Measurements from ENCODE around the gene TSPAN16.
A peak's percentile ranks its signal among the peaks of the same experiment; 100 is the strongest.

Gene TSPAN16

DNA sequence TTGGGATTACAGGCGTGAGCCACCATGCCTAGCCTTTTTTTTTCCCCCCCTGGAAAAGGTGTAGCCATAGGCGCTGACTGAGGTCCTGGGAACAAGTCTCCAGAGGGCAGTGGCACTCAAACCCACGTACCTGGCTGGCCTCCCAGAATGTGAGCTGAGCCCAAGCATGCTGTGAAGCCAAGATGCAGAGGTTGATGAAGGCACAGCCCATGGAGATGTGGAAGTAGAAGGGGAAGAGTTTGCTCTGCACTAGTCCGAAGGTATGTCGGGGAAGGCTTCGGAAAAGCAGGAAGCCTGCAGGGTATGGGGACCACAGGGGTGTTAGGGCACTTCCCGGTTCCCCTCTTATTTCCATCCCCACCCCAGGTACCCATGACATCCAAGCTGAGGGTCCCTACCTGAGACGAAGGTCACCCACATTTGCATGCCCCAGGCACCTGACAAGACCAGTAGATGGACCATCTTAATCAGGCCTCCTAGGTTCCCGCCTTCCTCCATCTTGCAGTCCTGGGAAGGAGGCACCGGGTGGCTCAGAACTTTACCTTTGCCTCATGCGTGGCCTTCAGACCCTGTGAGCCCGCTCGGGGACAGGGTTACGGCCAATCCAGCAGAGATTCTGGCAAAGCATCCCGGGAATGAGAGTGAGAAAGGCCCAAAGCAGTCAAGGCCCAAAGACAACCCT is 49.3 kb downstream of the TSPAN16 start:
- Histone ChIP-seq H3K4me1 (ENCODE audit: insufficient read depth, low read length, poor library complexity, severe bottlenecking) (peaks cover 28% of the 10 kb centered on the region), H3K9ac (ENCODE audit: low read depth, low read length, poor library complexity, severe bottlenecking) (peak overlapping the region; percentile 82), H3K9me2 (replicated peaks; ENCODE audit: low read depth, low read length) (no peaks in the 10 kb centered on the region), H2AFZ (ENCODE audit: low read length) (no peak overlapping the region), H3K4me2 (ENCODE audit: low read depth, low read length, poor library complexity, severe bottlenecking) (peak overlapping the region; percentile 99), H3K36me3 (ENCODE audit: insufficient read depth, low read length) (no peaks in the 10 kb centered on the region), H4K20me1 (ENCODE audit: insufficient read depth, low read length, poor library complexity, severe bottlenecking) (no peaks in the 10 kb centered on the region), H3K79me2 (ENCODE audit: insufficient read depth, low read length) (peaks cover 6% of the 10 kb centered on the region; the same call in 1 of the 2 replicates), H3K4me3 (ENCODE audit: low read length, poor library complexity, severe bottlenecking) (peak overlapping the region; percentile 96), H3F3A (ENCODE audit: low read depth) (peaks cover 8% of the 10 kb centered on the region), H3K27me3 (ENCODE audit: insufficient read depth, low read length, poor library complexity, severe bottlenecking) (no peaks in the 10 kb centered on the region), H3K9me3 (ENCODE audit: insufficient read depth, low read depth, low read length) (no peaks in the 10 kb centered on the region)
- TF ChIP-seq EZH2phosphoT487 (IDR thresholded peaks at IDR 0.05; ENCODE audit: borderline replicate concordance), result no peak
- TF ChIP-seq, protein P1, sequence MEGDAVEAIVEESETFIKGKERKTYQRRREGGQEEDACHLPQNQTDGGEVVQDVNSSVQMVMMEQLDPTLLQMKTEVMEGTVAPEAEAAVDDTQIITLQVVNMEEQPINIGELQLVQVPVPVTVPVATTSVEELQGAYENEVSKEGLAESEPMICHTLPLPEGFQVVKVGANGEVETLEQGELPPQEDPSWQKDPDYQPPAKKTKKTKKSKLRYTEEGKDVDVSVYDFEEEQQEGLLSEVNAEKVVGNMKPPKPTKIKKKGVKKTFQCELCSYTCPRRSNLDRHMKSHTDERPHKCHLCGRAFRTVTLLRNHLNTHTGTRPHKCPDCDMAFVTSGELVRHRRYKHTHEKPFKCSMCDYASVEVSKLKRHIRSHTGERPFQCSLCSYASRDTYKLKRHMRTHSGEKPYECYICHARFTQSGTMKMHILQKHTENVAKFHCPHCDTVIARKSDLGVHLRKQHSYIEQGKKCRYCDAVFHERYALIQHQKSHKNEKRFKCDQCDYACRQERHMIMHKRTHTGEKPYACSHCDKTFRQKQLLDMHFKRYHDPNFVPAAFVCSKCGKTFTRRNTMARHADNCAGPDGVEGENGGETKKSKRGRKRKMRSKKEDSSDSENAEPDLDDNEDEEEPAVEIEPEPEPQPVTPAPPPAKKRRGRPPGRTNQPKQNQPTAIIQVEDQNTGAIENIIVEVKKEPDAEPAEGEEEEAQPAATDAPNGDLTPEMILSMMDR (conservative IDR thresholded peaks at IDR 0.05; ENCODE audit: low read length), result no peak

DNA sequence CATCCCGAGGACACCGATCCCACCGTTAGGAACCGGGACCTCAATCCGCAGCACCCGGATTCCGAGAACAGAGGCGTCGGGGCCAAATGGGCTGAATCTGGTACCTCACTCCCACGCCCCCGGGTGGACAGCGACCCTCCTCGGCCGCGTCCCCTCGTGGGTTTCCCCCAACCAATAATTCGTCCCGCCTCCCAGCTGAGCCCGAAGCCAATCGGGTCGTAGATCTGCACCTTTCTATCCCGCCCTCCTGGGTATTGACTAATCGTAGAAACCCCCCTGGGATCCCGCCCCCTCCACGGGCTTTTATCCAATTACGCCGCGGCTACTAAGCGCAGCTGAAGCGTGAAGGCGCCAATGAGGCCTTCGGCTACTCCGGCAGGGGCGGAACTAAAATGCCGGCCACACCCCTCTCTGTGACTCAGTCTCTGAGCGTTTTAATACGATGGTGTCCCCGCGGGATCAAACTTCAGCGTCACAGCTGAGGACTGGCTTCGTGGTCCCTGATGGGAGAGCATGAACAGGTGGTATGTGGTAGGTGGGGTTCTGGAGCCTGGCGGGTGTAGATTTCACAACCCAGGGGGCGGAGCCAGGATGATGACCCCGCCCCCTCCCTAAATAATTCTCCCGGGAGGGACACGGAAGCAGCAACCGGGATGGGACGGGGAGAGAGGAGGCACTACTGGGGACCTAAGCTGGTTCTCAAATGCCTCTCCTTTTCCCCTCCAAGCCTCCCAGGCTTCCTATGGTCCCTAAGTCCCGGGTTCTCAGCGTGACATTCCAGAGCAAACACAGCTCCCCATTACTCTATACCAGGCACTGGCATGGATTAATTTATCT is 50.4 kb downstream of the TSPAN16 start, which contains the start of the genes CCDC159 and TMEM205:
Gene CCDC159, plus strand, starts transcription at position 416 of the 837 bp plus-strand sequence. Its CDS starts 88 bp downstream, at position 504.
Gene TMEM205, minus strand, starts transcription at position 165 of the 837 bp plus-strand sequence. CDS start 649 bp downstream, outside the sequence.
- Histone ChIP-seq H4K20me1 (ENCODE audit: insufficient read depth, low read length, poor library complexity, severe bottlenecking) (no peaks in the 10 kb centered on the region), H3F3A (ENCODE audit: low read depth) (peaks cover 7% of the 10 kb centered on the region), H3K79me2 (ENCODE audit: insufficient read depth, low read length) (peaks cover 6% of the 10 kb centered on the region; the same call in 1 of the 2 replicates), H3K36me3 (ENCODE audit: insufficient read depth, low read length) (no peaks in the 10 kb centered on the region), H3K9me2 (replicated peaks; ENCODE audit: low read depth, low read length) (no peaks in the 10 kb centered on the region), H3K9me3 (ENCODE audit: insufficient read depth, low read depth, low read length) (no peaks in the 10 kb centered on the region), H3K4me3 (ENCODE audit: low read length, poor library complexity, severe bottlenecking) (peak within 1 kb of the TSS; percentile 96), H3K9ac (ENCODE audit: low read depth, low read length, poor library complexity, severe bottlenecking) (peak within 1 kb of the TSS; percentile 82), H2AFZ (ENCODE audit: low read length) (peak within 1 kb of the TSS; percentile 92), H3K4me2 (ENCODE audit: low read depth, low read length, poor library complexity, severe bottlenecking) (peak within 1 kb of the TSS; percentile 99), H3K27me3 (ENCODE audit: insufficient read depth, low read length, poor library complexity, severe bottlenecking) (no peaks in the 10 kb centered on the region), H3K4me1 (ENCODE audit: insufficient read depth, low read length, poor library complexity, severe bottlenecking) (peaks cover 28% of the 10 kb centered on the region)
- TF ChIP-seq EZH2phosphoT487 (IDR thresholded peaks at IDR 0.05; ENCODE audit: borderline replicate concordance), result no peak
- TF ChIP-seq, protein P1 (conservative IDR thresholded peaks at IDR 0.05; ENCODE audit: low read length), result peak; percentile 40; the same call in 1 of the 2 replicates

DNA sequence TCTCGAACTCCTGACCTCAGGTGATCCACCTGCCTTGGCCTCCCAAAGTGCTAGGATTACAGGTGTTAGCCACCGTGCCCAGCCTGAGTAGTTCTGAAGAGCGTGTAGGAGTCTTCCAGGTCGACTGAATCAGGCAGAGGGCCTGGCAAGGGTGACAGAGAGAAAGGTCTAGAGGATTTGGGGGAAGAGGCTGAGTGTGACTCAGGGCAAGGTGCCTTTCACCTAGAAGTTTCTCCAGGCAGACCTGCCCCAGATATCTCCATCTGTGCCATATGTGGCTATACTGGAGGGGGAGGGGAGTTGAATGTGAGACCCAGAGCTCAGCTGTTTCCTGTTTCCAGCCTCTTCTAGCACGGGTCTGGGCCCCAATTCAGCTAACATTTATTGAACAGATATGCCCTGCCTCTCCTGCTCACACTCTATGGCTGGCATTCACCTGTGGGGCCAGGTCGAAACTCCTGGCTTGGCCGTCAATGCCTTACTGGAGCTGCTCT is 51.6 kb downstream of the TSPAN16 start:
- Histone ChIP-seq H3K36me3 (ENCODE audit: insufficient read depth, low read length) (no peaks in the 10 kb centered on the region), H3K4me2 (ENCODE audit: low read depth, low read length, poor library complexity, severe bottlenecking) (peak overlapping the region; percentile 97), H3K9me2 (replicated peaks; ENCODE audit: low read depth, low read length) (no peaks in the 10 kb centered on the region), H3K9ac (ENCODE audit: low read depth, low read length, poor library complexity, severe bottlenecking) (no peak overlapping the region), H3K4me1 (ENCODE audit: insufficient read depth, low read length, poor library complexity, severe bottlenecking) (peaks cover 28% of the 10 kb centered on the region), H3K79me2 (ENCODE audit: insufficient read depth, low read length) (peaks cover 6% of the 10 kb centered on the region; the same call in 1 of the 2 replicates), H3K27me3 (ENCODE audit: insufficient read depth, low read length, poor library complexity, severe bottlenecking) (no peaks in the 10 kb centered on the region), H4K20me1 (ENCODE audit: insufficient read depth, low read length, poor library complexity, severe bottlenecking) (no peaks in the 10 kb centered on the region), H3K9me3 (ENCODE audit: insufficient read depth, low read depth, low read length) (no peaks in the 10 kb centered on the region), H2AFZ (ENCODE audit: low read length) (no peak overlapping the region), H3K4me3 (ENCODE audit: low read length, poor library complexity, severe bottlenecking) (peak overlapping the region; percentile 13), H3F3A (ENCODE audit: low read depth) (peaks cover 5% of the 10 kb centered on the region)
- TF ChIP-seq, protein P1 (conservative IDR thresholded peaks at IDR 0.05; ENCODE audit: low read length), result no peak
- no peak for TF ChIP-seq EZH2phosphoT487 (IDR thresholded peaks at IDR 0.05; ENCODE audit: borderline replicate concordance)

Data from Loucy (cell line).